ENCODE results near the gene LCN15.
"Not testable (repeated sequence)": the region's sequence is repeated elsewhere in the genome, so short reads cannot be mapped to it uniquely, and the experiment has no call there.

The LCN15 gene

DNA sequence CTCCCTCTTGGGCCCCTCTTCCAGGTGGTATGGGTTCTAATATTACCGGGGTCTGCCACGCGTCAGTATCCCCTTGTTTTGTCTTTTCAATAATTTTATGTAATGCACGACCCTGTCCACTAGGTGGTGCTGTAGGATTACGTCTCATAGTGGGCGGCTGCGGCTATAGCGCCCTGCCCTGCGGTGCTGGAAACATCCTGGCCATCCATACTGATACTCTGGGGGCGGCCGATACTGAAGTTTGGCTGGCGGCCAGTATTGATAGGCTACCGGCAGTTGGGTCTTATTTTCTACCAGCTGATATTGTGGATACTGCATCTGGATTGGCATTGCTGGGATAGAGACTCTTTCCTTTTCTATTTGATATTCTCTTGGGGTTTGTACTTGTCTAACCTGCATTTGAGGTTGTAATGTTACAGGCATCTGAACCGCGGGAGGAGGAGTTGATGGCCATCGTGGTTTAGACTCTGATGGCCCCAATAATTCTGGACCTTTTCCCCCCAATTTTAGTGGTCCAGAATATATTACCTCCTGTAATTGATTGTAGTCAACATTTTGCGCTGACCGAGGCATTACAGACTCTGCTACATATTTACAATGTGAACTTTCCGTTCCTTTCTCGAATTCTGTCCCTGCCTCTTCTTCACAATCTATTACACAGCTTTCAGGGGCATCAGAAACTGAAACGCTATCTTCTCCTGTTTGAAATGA, 23.5 kb upstream of the LCN15 start:
- no peak overlapping the region for H3K4me3 ChIP-seq (ENCODE audit: control insufficient read depth, low read depth, low read length)
- TF ChIP-seq, protein P1, sequence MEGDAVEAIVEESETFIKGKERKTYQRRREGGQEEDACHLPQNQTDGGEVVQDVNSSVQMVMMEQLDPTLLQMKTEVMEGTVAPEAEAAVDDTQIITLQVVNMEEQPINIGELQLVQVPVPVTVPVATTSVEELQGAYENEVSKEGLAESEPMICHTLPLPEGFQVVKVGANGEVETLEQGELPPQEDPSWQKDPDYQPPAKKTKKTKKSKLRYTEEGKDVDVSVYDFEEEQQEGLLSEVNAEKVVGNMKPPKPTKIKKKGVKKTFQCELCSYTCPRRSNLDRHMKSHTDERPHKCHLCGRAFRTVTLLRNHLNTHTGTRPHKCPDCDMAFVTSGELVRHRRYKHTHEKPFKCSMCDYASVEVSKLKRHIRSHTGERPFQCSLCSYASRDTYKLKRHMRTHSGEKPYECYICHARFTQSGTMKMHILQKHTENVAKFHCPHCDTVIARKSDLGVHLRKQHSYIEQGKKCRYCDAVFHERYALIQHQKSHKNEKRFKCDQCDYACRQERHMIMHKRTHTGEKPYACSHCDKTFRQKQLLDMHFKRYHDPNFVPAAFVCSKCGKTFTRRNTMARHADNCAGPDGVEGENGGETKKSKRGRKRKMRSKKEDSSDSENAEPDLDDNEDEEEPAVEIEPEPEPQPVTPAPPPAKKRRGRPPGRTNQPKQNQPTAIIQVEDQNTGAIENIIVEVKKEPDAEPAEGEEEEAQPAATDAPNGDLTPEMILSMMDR (conservative IDR thresholded peaks at IDR 0.05; ENCODE audit: control insufficient read depth, insufficient read depth, low read depth, low read length) = peak; percentile 72
- DNase-seq (ENCODE audit: low read depth) = peak; percentile 56

DNA sequence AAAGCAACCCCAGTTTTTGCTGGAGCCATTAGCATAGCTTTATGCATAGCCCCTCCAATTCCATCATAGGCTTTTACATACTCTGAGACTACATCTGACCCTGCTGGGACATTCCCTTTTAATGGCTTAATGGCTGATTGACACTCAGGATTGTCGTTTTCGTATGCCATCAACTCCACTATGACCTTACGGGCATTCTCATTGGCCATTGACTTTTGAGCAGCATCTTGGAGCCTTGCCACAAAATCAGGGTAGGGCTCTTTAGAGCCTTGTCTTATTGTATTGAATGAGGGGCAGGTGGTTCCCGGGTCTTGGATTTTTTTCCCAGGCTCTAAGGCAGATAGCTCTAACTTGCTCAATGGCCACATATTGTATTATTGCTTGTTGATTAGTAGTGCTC, 22.7 kb upstream of the LCN15 start:
- DNase-seq (ENCODE audit: low read depth); H3K4me3 ChIP-seq (ENCODE audit: control insufficient read depth, low read depth, low read length): not testable (repeated sequence)

DNA sequence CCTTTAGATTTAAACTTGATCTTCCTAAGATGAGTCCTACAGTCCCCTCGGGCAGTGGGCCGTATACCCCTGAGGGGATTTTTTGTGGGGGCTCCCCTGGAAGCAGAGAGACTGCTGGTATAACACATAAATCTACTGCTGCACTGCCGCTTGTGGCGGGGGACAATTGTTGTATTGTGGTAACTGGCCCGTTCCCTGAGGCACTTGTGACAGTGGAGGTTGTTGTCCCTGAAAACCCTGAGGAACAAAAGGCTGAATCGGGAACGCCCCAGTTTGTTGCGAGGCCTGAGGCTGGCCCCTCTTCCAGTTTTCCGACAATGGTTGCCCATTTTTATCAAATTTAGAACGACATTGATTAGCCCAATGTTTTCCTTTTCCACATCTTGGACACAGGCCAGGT, 22.1 kb upstream of the LCN15 start:
- DNase-seq (ENCODE audit: low read depth) = no peak
- no peak overlapping the region for H3K4me3 ChIP-seq (ENCODE audit: control insufficient read depth, low read depth, low read length)
- TF ChIP-seq, protein P1 (conservative IDR thresholded peaks at IDR 0.05; ENCODE audit: control insufficient read depth, insufficient read depth, low read depth, low read length) = no peak

DNA sequence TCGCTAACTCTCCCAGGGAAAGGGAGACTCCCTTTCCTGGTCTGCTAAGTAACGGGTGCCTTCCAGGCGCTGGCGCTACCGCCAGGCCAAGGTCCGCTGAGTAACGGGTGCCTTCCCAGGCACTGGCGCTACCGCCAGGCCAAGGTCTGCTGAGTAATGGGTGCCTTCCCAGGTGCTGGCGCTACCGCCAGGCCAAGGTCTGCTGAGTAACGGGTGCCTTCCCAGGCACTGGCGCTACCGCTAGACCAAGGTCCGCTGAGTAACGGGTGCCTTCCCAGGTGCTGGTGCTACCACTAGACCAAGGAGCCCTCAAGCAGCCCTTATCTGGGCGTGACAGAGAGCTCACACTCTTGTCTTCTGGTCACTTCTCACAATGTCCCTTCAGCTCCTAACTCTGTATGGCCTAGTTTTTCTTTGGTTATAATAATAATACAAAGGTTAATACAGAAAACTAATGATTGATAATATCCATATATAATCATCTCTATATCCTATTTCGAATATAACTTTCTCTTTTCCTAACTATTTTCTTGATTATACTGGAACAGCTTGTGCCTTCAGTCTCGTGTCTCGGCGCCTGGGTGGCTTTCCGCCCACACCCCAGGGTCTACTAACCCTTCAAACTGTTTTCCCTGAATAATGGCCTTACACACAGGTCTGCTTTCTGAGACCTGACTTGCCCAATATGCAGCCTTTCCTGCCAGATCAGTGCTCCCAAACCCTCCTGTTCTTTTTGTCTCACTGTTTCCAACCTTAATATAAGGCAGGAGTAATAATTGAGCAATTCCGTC, 21.4 kb upstream of the LCN15 start:
- H3K4me3 ChIP-seq (ENCODE audit: control insufficient read depth, low read depth, low read length); DNase-seq (ENCODE audit: low read depth): not testable (repeated sequence)

DNA sequence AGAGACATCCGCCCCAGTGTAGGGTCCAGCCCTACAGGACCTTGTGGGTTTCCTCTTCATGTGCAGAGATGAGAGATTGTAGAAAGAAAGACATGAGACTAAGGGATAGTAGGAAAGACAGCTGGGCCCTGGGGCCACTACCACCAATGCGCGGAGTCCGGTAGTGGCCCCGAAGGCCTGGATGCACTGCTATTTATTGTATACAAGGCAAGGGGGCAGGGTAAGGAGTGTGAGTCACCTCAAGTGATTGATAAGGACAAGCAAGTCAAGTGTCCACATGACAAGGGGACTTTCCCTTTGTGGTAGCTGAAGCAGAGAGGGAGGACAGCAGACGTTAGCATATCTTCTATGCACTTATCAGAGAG, 20.7 kb upstream of the LCN15 start:
- no peak for DNase-seq (ENCODE audit: low read depth)
- TF ChIP-seq, protein P1 (conservative IDR thresholded peaks at IDR 0.05; ENCODE audit: control insufficient read depth, insufficient read depth, low read depth, low read length) = no peak
- no peak overlapping the region for H3K4me3 ChIP-seq (ENCODE audit: control insufficient read depth, low read depth, low read length)

DNA sequence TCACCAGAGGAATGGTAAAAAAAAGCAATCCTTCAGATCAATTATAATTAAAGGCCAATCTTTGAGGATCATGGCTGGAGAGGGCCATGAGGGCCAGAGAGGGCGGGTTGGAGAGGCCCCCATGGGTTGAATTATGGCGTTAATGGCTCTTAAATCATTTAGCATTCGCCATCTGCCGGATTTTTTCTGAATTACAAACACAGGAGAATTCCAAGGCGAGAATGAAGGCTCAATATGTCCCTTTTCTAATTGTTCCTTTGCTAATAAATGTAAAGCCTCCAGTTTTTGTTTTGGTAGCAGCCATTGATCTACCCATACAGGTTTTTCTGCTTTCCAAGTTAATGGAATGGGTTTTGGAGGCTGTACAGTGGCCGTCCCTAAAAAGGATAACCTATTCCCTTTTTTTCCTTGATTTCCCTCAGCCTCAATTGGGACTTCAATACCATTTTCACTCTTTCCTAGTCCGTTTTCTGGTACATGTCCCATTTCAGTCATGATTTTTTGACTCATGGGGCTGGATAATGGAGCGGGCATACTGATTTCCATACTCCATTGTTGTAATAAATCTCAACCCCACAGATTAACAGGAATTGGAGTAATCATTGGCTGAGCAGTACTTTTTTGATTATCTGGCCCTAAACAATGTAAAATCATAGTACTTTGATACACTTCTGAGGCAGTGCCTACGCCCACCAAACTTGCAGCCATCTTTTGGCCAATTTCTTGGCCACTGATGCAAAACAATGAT, 20.1 kb upstream of the LCN15 start:
- peak; percentile 37 for DNase-seq (ENCODE audit: low read depth)
- H3K4me3 ChIP-seq (ENCODE audit: control insufficient read depth, low read depth, low read length) = no peak overlapping the region
- TF ChIP-seq, protein P1 (conservative IDR thresholded peaks at IDR 0.05; ENCODE audit: control insufficient read depth, insufficient read depth, low read depth, low read length) = peak; percentile 31

DNA sequence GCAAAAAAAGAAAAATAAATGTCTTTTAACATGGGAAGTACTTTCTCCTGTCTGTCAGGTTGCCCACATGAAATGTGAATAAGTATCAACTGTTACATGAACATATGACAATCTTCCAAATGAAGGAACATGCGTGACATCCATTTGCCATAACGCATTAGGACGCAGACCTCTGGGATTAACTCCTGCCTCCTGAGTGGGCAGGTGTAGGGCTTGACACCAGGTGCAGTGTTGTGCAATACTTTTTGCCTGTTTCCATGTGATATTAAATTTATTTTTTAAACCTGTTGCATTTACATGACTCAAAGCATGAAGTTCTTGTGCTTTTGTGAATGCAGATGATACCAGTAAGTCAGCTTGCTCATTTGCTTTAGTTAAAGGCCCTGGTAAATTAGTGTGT, 18.1 kb upstream of the LCN15 start:
- TF ChIP-seq, protein P1 (conservative IDR thresholded peaks at IDR 0.05; ENCODE audit: control insufficient read depth, insufficient read depth, low read depth, low read length) = no peak
- no peak overlapping the region for H3K4me3 ChIP-seq (ENCODE audit: control insufficient read depth, low read depth, low read length)
- no peak for DNase-seq (ENCODE audit: low read depth)

Data from fibroblast of mammary gland (primary cell).